Measurements from ENCODE around the gene BCAM. TPM values are rescaled to one million over a fixed set of nuclear protein-coding genes. Genes with fewer than 3 reads are reported as not detected.

BCAM gene
- total and polyA plus RNA-seq, 10 of the 15 experiments (the other 5 are each of a cell fraction or from before 2014, with no cell fraction given) = 0.10 to 0.64 TPM; not detected in 8

DNA sequence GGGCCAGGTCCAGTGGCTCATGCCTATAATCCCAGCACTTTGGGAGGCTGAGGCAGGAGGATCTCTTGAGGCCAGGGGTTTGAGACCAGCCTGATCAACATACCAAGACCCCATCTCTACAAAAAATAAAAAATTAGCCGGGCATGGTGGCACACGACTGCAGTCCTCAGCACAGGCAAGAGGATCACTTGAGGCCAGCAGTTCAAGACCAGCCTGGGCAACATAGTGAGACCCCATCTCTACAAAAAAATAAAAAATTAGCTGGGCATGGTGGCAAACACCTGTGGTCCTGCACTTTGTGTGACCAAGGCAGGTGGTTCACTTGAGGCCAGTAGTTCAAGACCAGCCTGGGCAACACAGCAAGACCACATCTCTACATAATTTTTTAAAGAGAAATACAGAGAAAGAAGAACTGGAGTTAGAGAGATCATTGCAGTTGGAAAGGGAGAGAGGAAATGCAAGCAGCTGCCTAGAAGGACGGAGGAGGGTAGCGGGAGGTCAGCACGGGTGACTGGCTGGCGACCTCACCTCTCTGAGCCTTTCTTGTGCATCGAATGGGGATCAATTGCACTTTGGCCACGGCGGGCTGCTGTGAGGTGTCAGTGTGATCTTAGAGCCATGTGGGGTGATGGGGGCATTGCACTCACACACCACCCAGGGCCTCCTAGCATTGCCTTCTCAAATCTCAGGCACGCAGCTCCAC lies 13.9 kb downstream of the BCAM start (continued):
- TF ChIP-seq, protein P1, sequence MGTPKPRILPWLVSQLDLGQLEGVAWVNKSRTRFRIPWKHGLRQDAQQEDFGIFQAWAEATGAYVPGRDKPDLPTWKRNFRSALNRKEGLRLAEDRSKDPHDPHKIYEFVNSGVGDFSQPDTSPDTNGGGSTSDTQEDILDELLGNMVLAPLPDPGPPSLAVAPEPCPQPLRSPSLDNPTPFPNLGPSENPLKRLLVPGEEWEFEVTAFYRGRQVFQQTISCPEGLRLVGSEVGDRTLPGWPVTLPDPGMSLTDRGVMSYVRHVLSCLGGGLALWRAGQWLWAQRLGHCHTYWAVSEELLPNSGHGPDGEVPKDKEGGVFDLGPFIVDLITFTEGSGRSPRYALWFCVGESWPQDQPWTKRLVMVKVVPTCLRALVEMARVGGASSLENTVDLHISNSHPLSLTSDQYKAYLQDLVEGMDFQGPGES (IDR thresholded peaks at IDR 0.05) = no peak
- TF ChIP-seq ETV6 (conservative IDR thresholded peaks at IDR 0.05 in 1 of 2, IDR thresholded peaks at IDR 0.05 in 1 of 2; ENCODE audit: borderline replicate concordance in 1 of 2, low read depth in 1 of 2) (no peak), ZSCAN29 (IDR thresholded peaks at IDR 0.05) (no peak), MTA2 (IDR thresholded peaks at IDR 0.05; ENCODE audit: low read depth) (no peak), SP1 (IDR thresholded peaks at IDR 0.05; ENCODE audit: low read depth, low read length) (no peak)
- TF ChIP-seq, protein P2, sequence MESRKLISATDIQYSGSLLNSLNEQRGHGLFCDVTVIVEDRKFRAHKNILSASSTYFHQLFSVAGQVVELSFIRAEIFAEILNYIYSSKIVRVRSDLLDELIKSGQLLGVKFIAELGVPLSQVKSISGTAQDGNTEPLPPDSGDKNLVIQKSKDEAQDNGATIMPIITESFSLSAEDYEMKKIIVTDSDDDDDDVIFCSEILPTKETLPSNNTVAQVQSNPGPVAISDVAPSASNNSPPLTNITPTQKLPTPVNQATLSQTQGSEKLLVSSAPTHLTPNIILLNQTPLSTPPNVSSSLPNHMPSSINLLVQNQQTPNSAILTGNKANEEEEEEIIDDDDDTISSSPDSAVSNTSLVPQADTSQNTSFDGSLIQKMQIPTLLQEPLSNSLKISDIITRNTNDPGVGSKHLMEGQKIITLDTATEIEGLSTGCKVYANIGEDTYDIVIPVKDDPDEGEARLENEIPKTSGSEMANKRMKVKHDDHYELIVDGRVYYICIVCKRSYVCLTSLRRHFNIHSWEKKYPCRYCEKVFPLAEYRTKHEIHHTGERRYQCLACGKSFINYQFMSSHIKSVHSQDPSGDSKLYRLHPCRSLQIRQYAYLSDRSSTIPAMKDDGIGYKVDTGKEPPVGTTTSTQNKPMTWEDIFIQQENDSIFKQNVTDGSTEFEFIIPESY (IDR thresholded peaks at IDR 0.05) = no peak

DNA sequence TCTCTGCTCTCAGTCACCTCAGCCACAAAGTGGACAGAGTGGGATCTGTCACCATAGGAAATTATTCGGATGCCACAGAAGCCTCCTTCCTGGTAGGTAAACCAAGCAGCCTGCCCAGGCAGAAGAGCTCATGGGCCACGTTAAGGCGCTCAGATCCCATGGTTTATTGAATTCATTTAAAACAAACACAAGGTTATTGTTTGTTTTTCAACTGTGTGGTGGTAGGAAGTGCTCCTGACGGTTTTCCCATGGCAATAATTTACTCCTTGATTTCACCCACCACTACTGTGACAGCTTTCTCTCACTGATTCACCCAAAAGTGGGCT lies 14.4 kb downstream of the BCAM start:
- 35% methylated on average over 4 of the region's 4 CpGs for WGBS (ENCODE audit: insufficient coverage, insufficient replicate concordance, low lambda C conversion rate, missing lambda C conversion rate)
- no peaks in the 10 kb centered on the region for H3K4me1 ChIP-seq (ENCODE audit: control insufficient read depth, insufficient read depth, low read length)
- H3K4me2 ChIP-seq (ENCODE audit: control insufficient read depth, insufficient read depth) = no peak overlapping the region
- TF ChIP-seq GABPA (IDR thresholded peaks at IDR 0.05; ENCODE audit: low read depth) (no peak), NFIC (IDR thresholded peaks at IDR 0.05; ENCODE audit: low read depth, low read length) (no peak), ZZZ3 (IDR thresholded peaks at IDR 0.05; ENCODE audit: control insufficient read depth, insufficient read length, low read depth) (no peak), FOS (IDR thresholded peaks at IDR 0.05; ENCODE audit: borderline replicate concordance, extremely low read depth, insufficient read length) (no peak), PML (IDR thresholded peaks at IDR 0.05; ENCODE audit: low read length) (no peak), EZH2 (IDR thresholded peaks at IDR 0.05; ENCODE audit: borderline replicate concordance, control insufficient read depth, low read depth, low read length) (no peak)
- TF ChIP-seq, protein P3, sequence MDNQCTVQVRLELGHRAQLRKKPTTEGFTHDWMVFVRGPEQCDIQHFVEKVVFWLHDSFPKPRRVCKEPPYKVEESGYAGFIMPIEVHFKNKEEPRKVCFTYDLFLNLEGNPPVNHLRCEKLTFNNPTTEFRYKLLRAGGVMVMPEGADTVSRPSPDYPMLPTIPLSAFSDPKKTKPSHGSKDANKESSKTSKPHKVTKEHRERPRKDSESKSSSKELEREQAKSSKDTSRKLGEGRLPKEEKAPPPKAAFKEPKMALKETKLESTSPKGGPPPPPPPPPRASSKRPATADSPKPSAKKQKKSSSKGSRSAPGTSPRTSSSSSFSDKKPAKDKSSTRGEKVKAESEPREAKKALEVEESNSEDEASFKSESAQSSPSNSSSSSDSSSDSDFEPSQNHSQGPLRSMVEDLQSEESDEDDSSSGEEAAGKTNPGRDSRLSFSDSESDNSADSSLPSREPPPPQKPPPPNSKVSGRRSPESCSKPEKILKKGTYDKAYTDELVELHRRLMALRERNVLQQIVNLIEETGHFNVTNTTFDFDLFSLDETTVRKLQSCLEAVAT (IDR thresholded peaks at IDR 0.05) = no peak
- TF ChIP-seq, protein P4, sequence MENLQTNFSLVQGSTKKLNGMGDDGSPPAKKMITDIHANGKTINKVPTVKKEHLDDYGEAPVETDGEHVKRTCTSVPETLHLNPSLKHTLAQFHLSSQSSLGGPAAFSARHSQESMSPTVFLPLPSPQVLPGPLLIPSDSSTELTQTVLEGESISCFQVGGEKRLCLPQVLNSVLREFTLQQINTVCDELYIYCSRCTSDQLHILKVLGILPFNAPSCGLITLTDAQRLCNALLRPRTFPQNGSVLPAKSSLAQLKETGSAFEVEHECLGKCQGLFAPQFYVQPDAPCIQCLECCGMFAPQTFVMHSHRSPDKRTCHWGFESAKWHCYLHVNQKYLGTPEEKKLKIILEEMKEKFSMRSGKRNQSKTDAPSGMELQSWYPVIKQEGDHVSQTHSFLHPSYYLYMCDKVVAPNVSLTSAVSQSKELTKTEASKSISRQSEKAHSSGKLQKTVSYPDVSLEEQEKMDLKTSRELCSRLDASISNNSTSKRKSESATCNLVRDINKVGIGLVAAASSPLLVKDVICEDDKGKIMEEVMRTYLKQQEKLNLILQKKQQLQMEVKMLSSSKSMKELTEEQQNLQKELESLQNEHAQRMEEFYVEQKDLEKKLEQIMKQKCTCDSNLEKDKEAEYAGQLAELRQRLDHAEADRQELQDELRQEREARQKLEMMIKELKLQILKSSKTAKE (IDR thresholded peaks at IDR 0.05; ENCODE audit: low read depth, poor library complexity, severe bottlenecking) = no peak
- SMC1A ChIA-PET (ENCODE audit: uncharacterized antibody, unreplicated experiment) = interaction anchor here (0.6 kb wide), 1 partner anchor 239 kb away, joined by 4 read pairs; no protein-coding TSS in a partner anchor
- H3K9me3 ChIP-seq (replicated peaks; ENCODE audit: control insufficient read depth, insufficient read depth, low read length) = no peaks in the 10 kb centered on the region
- 0 out of 4 replicates have a peak, but pooled peaks cover 0 to 1% of the 10 kb centered on the region in 2 experiments for H3K27me3 ChIP-seq (replicated peaks in 1 of 2; ENCODE audit: control insufficient read depth in 2 of 2, insufficient read depth in 2 of 2, low read length in 1 of 2)
- no peak overlapping the region for H2AFZ ChIP-seq (ENCODE audit: control insufficient read depth, low read depth, low read length)
- CTCF ChIA-PET = interaction anchor here (0.8 to 1.0 kb wide), 2 partner anchors 16 to 39 kb away, joined by 3 read pairs; no protein-coding TSS in a partner anchor
- RAD21 ChIA-PET (ENCODE audit: unreplicated experiment) = no interaction called here
- H3K79me2 ChIP-seq (ENCODE audit: control insufficient read depth, insufficient read depth, low read length) = no peaks in the 10 kb centered on the region
- ATAC-seq = no peak
- FAIRE-seq = no peak
- POLR2A ChIA-PET = no interaction called here
- in situ Hi-C loops (cut with MboI) = no loop called here
- no peaks in the 10 kb centered on the region for H3K36me3 ChIP-seq (ENCODE audit: control insufficient read depth in 2 of 2, insufficient read depth in 2 of 2, low read length in 1 of 2)
- no peak overlapping the region for H3K4me3 ChIP-seq
- H3K9ac ChIP-seq (ENCODE audit: control insufficient read depth, insufficient read depth, low read length) = no peak overlapping the region
- no TSS peak for BruUV-seq (replicated peaks)
- no peaks in the 10 kb centered on the region for H4K20me1 ChIP-seq (ENCODE audit: control insufficient read depth, insufficient read depth)
- DNase-seq (ENCODE audit: low read depth, low spot score) = no peak
- H3K27ac ChIP-seq (ENCODE audit: control insufficient read depth, insufficient read depth) = no peak overlapping the region
- intact Hi-C loops (cut with micrococcal nuclease; ENCODE audit: unreplicated experiment) = no loop called here
